ENCODE measurements around the gene TNFAIP8. TPM values are rescaled to one million over a fixed set of nuclear protein-coding genes. Genes with fewer than 3 reads are reported as not detected.

Gene TNFAIP8
- total RNA-seq, 2 experiments from 2014 or later, result 106 to 114 TPM

GRCh38 chr5:119357808-119358529, 2.1 kb downstream of the TNFAIP8 start:
- CTCF ChIA-PET, result interaction anchor here (0.6 to 6.3 kb wide), 8 partner anchors 8 to 54 kb away, joined by 3 to 36 read pairs (median 6); no protein-coding TSS in a partner anchor
- Mint-ChIP-seq H3K9me3 (no peaks in the 10 kb centered on the region), H3K4me1 (ENCODE audit: low read depth) (peaks cover 99% of the 10 kb centered on the region), H3K27me3 (no peaks in the 10 kb centered on the region), H3K36me3 (ENCODE audit: low read depth) (peaks cover 49% of the 10 kb centered on the region), H3K4me3 (peak overlapping the region; percentile 93), H3K27ac (peak overlapping the region; percentile 86)
- peak in 2 of 14 experiments; percentile 39 to 59 for DNase-seq
- H3K36me3 ChIP-seq (ENCODE audit: insufficient read depth, low read length), result peaks cover 26% of the 10 kb centered on the region
- H3K27ac ChIP-seq (ENCODE audit: low read depth in 1 of 2, low read length in 2 of 2), result peak overlapping the region; percentile 14 to 75
- intact Hi-C loops (cut with DNase I, micrococcal nuclease), result loop anchor here (5.0 kb wide), 1 partner anchor 41 kb away; no protein-coding TSS in a partner anchor
- peak overlapping the region; percentile 61 for H3K4me3 ChIP-seq (ENCODE audit: low read length)
- peak; percentile 40 for ATAC-seq (ENCODE audit: poor library complexity)
- no peaks in the 10 kb centered on the region for H3K9me3 ChIP-seq (ENCODE audit: control insufficient read depth in 1 of 2, insufficient read depth in 1 of 2, low read length in 2 of 2)
- no peak for TF ChIP-seq CTCF (IDR thresholded peaks at IDR 0.05)
- no peaks in the 10 kb centered on the region for H3K27me3 ChIP-seq (ENCODE audit: control insufficient read depth in 1 of 2, insufficient read depth in 2 of 2, low read length in 2 of 2)
- POLR2A ChIA-PET, result interaction anchor here (0.8 to 13.0 kb wide), 14 partner anchors 8 to 287 kb away, joined by 3 to 301 read pairs (median 3); partner anchors contain the start of gene DMXL1
- H3K4me1 ChIP-seq (ENCODE audit: insufficient read depth, low read length), result peaks cover 92% of the 10 kb centered on the region

- no peaks in the 10 kb centered on the region for H3K9me3 Mint-ChIP-seq
- peak overlapping the region; percentile 75 for H3K4me3 Mint-ChIP-seq
- POLR2A ChIA-PET, result interaction anchor here (0.9 to 13.0 kb wide), 4 partner anchors 14 to 37 kb away, joined by 3 to 301 read pairs (median 4); no protein-coding TSS in a partner anchor
- no peak for ATAC-seq (ENCODE audit: poor library complexity)
- H3K27ac Mint-ChIP-seq, result peak overlapping the region; percentile 86
- peak overlapping the region; percentile 48 to 75 for H3K27ac ChIP-seq (ENCODE audit: low read depth in 1 of 2, low read length in 2 of 2)
- no peaks in the 10 kb centered on the region for H3K9me3 ChIP-seq (ENCODE audit: control insufficient read depth in 1 of 2, insufficient read depth in 1 of 2, low read length in 2 of 2)
- intact Hi-C loops (cut with DNase I, micrococcal nuclease), result loop anchor here (5.0 kb wide), 1 partner anchor 41 kb away; no protein-coding TSS in a partner anchor
- no peak for DNase-seq
- H3K27me3 Mint-ChIP-seq, result no peaks in the 10 kb centered on the region
- H3K36me3 ChIP-seq (ENCODE audit: insufficient read depth, low read length), result peaks cover 30% of the 10 kb centered on the region
- no peak overlapping the region for H3K4me3 ChIP-seq (ENCODE audit: low read length)
- H3K4me1 Mint-ChIP-seq (ENCODE audit: low read depth), result peaks cover 99% of the 10 kb centered on the region
- H3K27me3 ChIP-seq (ENCODE audit: control insufficient read depth in 1 of 2, insufficient read depth in 2 of 2, low read length in 2 of 2), result no peaks in the 10 kb centered on the region
- no peak for TF ChIP-seq CTCF (IDR thresholded peaks at IDR 0.05)
- H3K4me1 ChIP-seq (ENCODE audit: insufficient read depth, low read length), result peaks cover 92% of the 10 kb centered on the region
- peaks cover 52% of the 10 kb centered on the region for H3K36me3 Mint-ChIP-seq (ENCODE audit: low read depth)
- CTCF ChIA-PET, result interaction anchor here (0.7 to 1.5 kb wide), 4 partner anchors 31 to 54 kb away, joined by 3 to 8 read pairs (median 4); no protein-coding TSS in a partner anchor
Measured at GRCh38 chr5:119358530-119358900, 2.7 kb downstream of the TNFAIP8 start.

GRCh38 chr5:119358901-119359603, 3.2 kb downstream of the TNFAIP8 start:
- no peaks in the 10 kb centered on the region for H3K9me3 Mint-ChIP-seq
- peaks cover 53% of the 10 kb centered on the region for H3K36me3 Mint-ChIP-seq (ENCODE audit: low read depth)
- ChIA-PET CTCF (interaction anchor here (0.6 to 1.7 kb wide), 9 partner anchors 11 to 118 kb away, joined by 3 to 6 read pairs (median 3); no protein-coding TSS in a partner anchor), POLR2A (interaction anchor here (0.6 to 13.0 kb wide), 5 partner anchors 10 to 91 kb away, joined by 3 to 301 read pairs (median 4); no protein-coding TSS in a partner anchor)
- peak overlapping the region; percentile 75 for H3K4me3 Mint-ChIP-seq
- H3K27me3 ChIP-seq (ENCODE audit: control insufficient read depth in 1 of 2, insufficient read depth in 2 of 2, low read length in 2 of 2), result no peaks in the 10 kb centered on the region
- peak overlapping the region; percentile 48 to 75 for H3K27ac ChIP-seq (ENCODE audit: low read depth in 1 of 2, low read length in 2 of 2)
- no peak overlapping the region for H3K4me3 ChIP-seq (ENCODE audit: low read length)
- no peak for ATAC-seq (ENCODE audit: poor library complexity)
- H3K4me1 Mint-ChIP-seq (ENCODE audit: low read depth), result peaks cover 99% of the 10 kb centered on the region
- peak overlapping the region; percentile 86 for H3K27ac Mint-ChIP-seq
- peaks cover 92% of the 10 kb centered on the region for H3K4me1 ChIP-seq (ENCODE audit: insufficient read depth, low read length)
- DNase-seq, result no peak
- H3K9me3 ChIP-seq (ENCODE audit: control insufficient read depth in 1 of 2, insufficient read depth in 1 of 2, low read length in 2 of 2), result no peaks in the 10 kb centered on the region
- intact Hi-C loops (cut with DNase I, micrococcal nuclease), result loop anchor here (5.0 kb wide), 1 partner anchor 42 kb away; no protein-coding TSS in a partner anchor
- TF ChIP-seq CTCF (IDR thresholded peaks at IDR 0.05), result no peak
- H3K36me3 ChIP-seq (ENCODE audit: insufficient read depth, low read length), result peaks cover 31% of the 10 kb centered on the region
- H3K27me3 Mint-ChIP-seq, result no peaks in the 10 kb centered on the region

All from CD4-positive, alpha-beta T cell (primary cell).